HepG2 (cell line): ENCODE measurements around the gene SMCO1. TPM values are rescaled to one million over a fixed set of nuclear protein-coding genes. Genes with fewer than 3 reads are reported as not detected.

Source experiments
- ATAC-seq: fragments of 200-7000 bp; cut with Tn5 transposase; 3 replicates; pipeline ENCODE4 v1.9.1; 2020; ENCODE audit warnings: mild to moderate bottlenecking, moderate library complexity
- BruUV-seq: library from RNA; stranded (reverse); fragments of 400-500 nt; replicated peaks from 2 replicates; lab custom pipeline; 2021; lab: Mats Ljungman, UMichigan
- CTCF ChIA-PET: fragments of 300-600 bp; formaldehyde crosslinking; extraction: SDS; loops from one replicate; lab custom pipeline; 2021; ENCODE audit warnings: low total read pairs, inconsistent platforms, low intra/inter-chr PET ratio; lab: Yijun Ruan, JAX
- POLR2A ChIA-PET: fragments of 350-600 bp; sonication (Branson Sonifier 250); formaldehyde crosslinking; loops from one replicate; lab custom pipeline; 2020; ENCODE audit warnings: antibody characterized with exemption, inconsistent platforms; lab: Yijun Ruan, JAX
- DNase-seq: peaks from one replicate; pipeline ENCODE4 v3.0.0-alpha.2; 2015; ENCODE audit warnings: low spot score
- FAIRE-seq: peaks from 3 replicates; lab custom pipeline; 2011; peaks lifted over from hg19 to GRCh38; lab: Jason Lieb, UNC
- H2AFZ ChIP-seq: one replicate; pipeline ENCODE4 v1.6.1; 2011; ENCODE audit warnings: low read length, inconsistent platforms
- H3K27ac ChIP-seq: fragments of 300-600 bp; 3 replicates; pipeline ENCODE4 v1.8.0; 2011; ENCODE audit warnings: mixed run types, mild to moderate bottlenecking, mixed read lengths, low read length, inconsistent platforms; ENCODE audit not compliant: insufficient read depth; ENCODE audit errors: extremely low read length
- H3K27me3 ChIP-seq, 2 experiments: fragments of 200-600 bp in 1 of 2; 2 replicates in 1 of 2; 3 replicates in 1 of 2; pipeline versions ENCODE4 v1.6.0 to v1.8.0; 2011; ENCODE audit warnings: low read length in 2 of 2, mild to moderate bottlenecking in 2 of 2, moderate library complexity in 2 of 2, inconsistent platforms in 1 of 2; ENCODE audit not compliant: insufficient read depth in 2 of 2, control insufficient read depth in 1 of 2
- H3K36me3 ChIP-seq, 2 experiments: fragments of 200-600 bp in 1 of 2; replicated peaks in 1 of 2; 2 replicates in 1 of 2; 3 replicates in 1 of 2; pipeline versions ENCODE4 v1.5.1 to v1.8.0; 2011; ENCODE audit warnings: low read length in 2 of 2, inconsistent platforms in 1 of 2; ENCODE audit not compliant: insufficient read depth in 2 of 2, control insufficient read depth in 1 of 2
- H3K4me1 ChIP-seq: 2 replicates; pipeline ENCODE4 v1.5.1; 2012; ENCODE audit warnings: low read length, inconsistent platforms; ENCODE audit not compliant: insufficient read depth
- H3K4me2 ChIP-seq: 2 replicates; pipeline ENCODE4 v1.6.0; 2011; ENCODE audit warnings: low read depth, low read length, inconsistent platforms
- H3K4me3 ChIP-seq, 3 experiments: fragments of 200-600 bp in 1 of 3; sonication (generic), shearing (Covaris generic) in 1 of 3; replicated peaks in 1 of 3; 2 replicates each; pipeline ENCODE4 v1.5.1; 2011 to 2016; ENCODE audit warnings: low read length in 3 of 3, inconsistent platforms in 2 of 3, low read depth in 2 of 3, mild to moderate bottlenecking in 2 of 3, control low read depth in 1 of 3, mixed read lengths in 1 of 3; ENCODE audit not compliant: insufficient read depth in 1 of 3
- H3K79me2 ChIP-seq: one replicate; pipeline ENCODE4 v1.6.1; 2011; ENCODE audit warnings: low read length, inconsistent platforms; ENCODE audit not compliant: insufficient read depth
- H3K9ac ChIP-seq: 2 replicates; pipeline ENCODE4 v1.6.0; 2011; ENCODE audit warnings: mild to moderate bottlenecking, low read depth, low read length, inconsistent platforms; ENCODE audit not compliant: insufficient read depth
- H3K9me3 ChIP-seq: 2 replicates; pipeline ENCODE4 v1.5.1; 2012; ENCODE audit warnings: mild to moderate bottlenecking, low read length
- H4K20me1 ChIP-seq: 2 replicates; pipeline ENCODE4 v1.6.0; 2011; ENCODE audit warnings: inconsistent platforms, mild to moderate bottlenecking, low read length, moderate library complexity; ENCODE audit not compliant: insufficient read depth
- MED1 ChIP-seq: sonication (generic); formaldehyde crosslinking; IDR thresholded peaks from 2 replicates; pipeline ENCODE4 v1.4.0; 2020; ENCODE audit warnings: missing genetic modification reagents
- NR2F1 ChIP-seq, 2 experiments: fragments of 450-650 bp in 1 of 2; formaldehyde crosslinking in 1 of 2; IDR thresholded peaks; 2 replicates each; pipeline versions ENCODE4 v1.5.0 to v1.6.1; 2016 to 2020; ENCODE audit warnings: mild to moderate bottlenecking in 1 of 2, missing compliant biosample characterization in 1 of 2, missing genetic modification reagents in 1 of 2, moderate library complexity in 1 of 2
- RAD21 ChIP-seq: fragments of 450-650 bp; formaldehyde crosslinking; IDR thresholded peaks from 2 replicates; pipeline ENCODE4 v1.5.0; 2020; ENCODE audit warnings: mild to moderate bottlenecking
- ZMAT3 ChIP-seq: sonication (generic); formaldehyde crosslinking; conservative IDR thresholded peaks from 2 replicates; pipeline ENCODE4 v1.7.0; 2021; ENCODE audit warnings: missing genetic modification reagents
- ZMYM2 ChIP-seq: sonication (generic); formaldehyde crosslinking; IDR thresholded peaks from 2 replicates; pipeline ENCODE4 v1.8.0; 2022; ENCODE audit warnings: mild to moderate bottlenecking, missing genetic modification reagents
- ZNF121 ChIP-seq: sonication (generic); formaldehyde crosslinking; IDR thresholded peaks from 2 replicates; pipeline ENCODE4 v1.5.0; 2020; ENCODE audit warnings: mild to moderate bottlenecking, missing genetic modification reagents
- ZNF501 ChIP-seq: sonication (generic); formaldehyde crosslinking; IDR thresholded peaks from 2 replicates; pipeline ENCODE4 v1.5.1; 2020; ENCODE audit warnings: mild to moderate bottlenecking, moderate library complexity, missing genetic modification reagents
- ZNF629 ChIP-seq: sonication (generic); formaldehyde crosslinking; conservative IDR thresholded peaks from 2 replicates; pipeline ENCODE4 v1.5.0; 2020; ENCODE audit warnings: missing genetic modification reagents
- WGBS: methylation state at CpG from one replicate; pipeline ENCODE4 v1.1.6; 2017; ENCODE audit warnings: low lambda C conversion rate; 5-methylcytosine and 5-hydroxymethylcytosine counted together
- in situ Hi-C: cut with HindIII; loops from 2 replicates; pipeline ENCODE4 v1.10.0; 2017; ENCODE audit warnings: low pct_unique_long_range_greater_than_20kb; ENCODE audit not compliant: extremely low pct_ligation_motif_present
- intact Hi-C: fragments of 100-400 bp; cut with micrococcal nuclease; formaldehyde crosslinking; loops from one replicate; pipeline ENCODE4 v1.10.0; 2022; ENCODE audit not compliant: unreplicated experiment
- polyA plus RNA-seq, 8 experiments: library from polyadenylated mRNA; depleted of rRNA in 3 of 8; stranded (reverse) in 7 of 8; unstranded in 1 of 8; fragments of >200 nt; fragmentation: Illumina TruSeq in 4 of 8; extraction: Trizol in 4 of 8; gene quantifications; 2 replicates each; pipeline versions ENCODE4 v1.2.1 to v1.2.3, GENCODE V29; 2011 to 2016; ENCODE audit warnings: low read depth in 4 of 8, missing spikeins in 1 of 8, mixed read lengths in 1 of 8; ENCODE audit not compliant: insufficient read depth in 1 of 8
- total RNA-seq, 5 experiments: library from RNA; depleted of rRNA; stranded (reverse); fragments of >200 nt; fragmentation: Illumina TruSeq; extraction: Trizol; gene quantifications; 2 replicates each; pipeline ENCODE4 v1.2.3, GENCODE V29; 2016; ENCODE audit warnings: low read depth in 1 of 5
- TF ChIP-seq, protein P1 (sequence below): sonication (generic); formaldehyde crosslinking; IDR thresholded peaks from 2 replicates; pipeline ENCODE4 v1.4.0; 2020; ENCODE audit warnings: missing genetic modification reagents
- TF ChIP-seq, protein P2 (sequence below): sonication (generic); formaldehyde crosslinking; IDR thresholded peaks from 2 replicates; pipeline ENCODE4 v1.9.0; 2021; ENCODE audit warnings: missing genetic modification reagents, mild to moderate bottlenecking, borderline replicate concordance
- TF ChIP-seq, protein P3 (sequence below): sonication (generic); formaldehyde crosslinking; IDR thresholded peaks from 2 replicates; pipeline ENCODE4 v1.5.0; 2020; ENCODE audit warnings: missing genetic modification reagents, mild to moderate bottlenecking, borderline replicate concordance

The SMCO1 gene
- total and polyA plus RNA-seq, 2 of the 13 experiments (the other 11 are each of a cell fraction or from before 2014, with no cell fraction given), result not detected

DNA sequence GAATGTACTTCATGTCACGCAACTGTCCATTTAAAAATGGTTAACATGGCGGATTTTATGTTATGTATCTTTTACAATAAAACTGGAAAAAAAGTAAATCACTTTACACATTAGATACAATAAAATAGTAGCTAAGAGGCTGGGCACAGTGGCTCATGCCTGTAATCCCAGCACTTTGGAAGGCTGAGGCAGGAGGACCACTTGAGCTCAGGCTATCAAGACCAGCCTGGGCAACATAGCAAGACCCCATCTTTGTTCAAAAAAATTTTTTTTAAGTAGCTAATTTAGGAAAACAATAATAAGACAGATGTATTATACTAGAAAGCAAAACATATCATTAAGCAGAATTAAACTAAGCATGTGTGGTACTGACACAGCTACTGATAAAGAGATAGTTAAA lies 23.1 kb downstream of the SMCO1 start:
- no peak for ATAC-seq
- CTCF ChIA-PET, result no interaction called here
- H3K36me3 ChIP-seq, result peaks cover 3 to 20% of the 10 kb centered on the region in 2 experiments

DNA sequence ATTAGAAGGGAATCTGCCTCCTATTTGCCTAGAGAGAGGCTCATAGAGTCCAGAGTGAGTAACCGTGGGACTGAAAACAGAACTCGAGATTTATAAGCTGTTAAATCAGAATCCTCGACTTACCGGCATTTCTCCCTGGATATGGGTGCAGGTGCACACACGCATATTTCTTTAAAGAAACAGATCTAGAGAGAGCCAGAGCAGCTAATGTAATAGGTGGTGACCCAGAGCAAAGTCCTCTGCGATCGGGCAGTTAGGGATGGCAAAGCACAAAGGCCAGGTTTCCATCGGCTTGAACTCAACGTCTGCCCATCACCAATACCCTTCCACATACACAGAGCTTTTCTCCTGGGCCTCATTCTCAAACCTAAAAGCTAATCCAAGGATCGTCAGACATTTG lies 25.4 kb downstream of the SMCO1 start:
- in situ Hi-C loops (no loop called here), intact Hi-C loops (loop anchor here (1.0 kb wide), 1 partner anchor 12 kb away; no protein-coding TSS in a partner anchor)
- Histone ChIP-seq H3K9me3 (no peaks in the 10 kb centered on the region), H3K4me2 (peak overlapping the region; percentile 46; the same call in 1 of the 2 replicates), H3K9ac (no peak overlapping the region), H3K79me2 (peaks cover 60% of the 10 kb centered on the region), H3K36me3 (peaks cover 5 to 26% of the 10 kb centered on the region in 2 experiments; a peak in 3 of 5 replicates), H2AFZ (no peak overlapping the region), H3K27me3 (no peaks in the 10 kb centered on the region), H3K4me3 (no peak overlapping the region), H4K20me1 (peaks cover 12% of the 10 kb centered on the region; the same call in 1 of the 2 replicates), H3K4me1 (peaks cover 24% of the 10 kb centered on the region), H3K27ac (peak overlapping the region; percentile 5)
- BruUV-seq, result no TSS peak
- ChIA-PET POLR2A (interaction anchor here (1.4 kb wide), 1 partner anchor 13 kb away, joined by 4 read pairs; no protein-coding TSS in a partner anchor), CTCF (no interaction called here)
- DNase-seq, result no peak
- WGBS, result 26% methylated on average over 10 of the region's 10 CpGs
- peak; percentile 60 for FAIRE-seq
- ATAC-seq, result peak; percentile 87
- TF ChIP-seq NR2F1 (CRISPR knock-in tag; IDR thresholded peaks at IDR 0.05) (peak in 1 of 2 experiments; percentile 55; a peak in 1 of 4 replicates), ZMAT3 (CRISPR knock-in tag) (no peak), ZNF629 (CRISPR knock-in tag) (peak; percentile 88), ZMYM2 (peak; percentile 64; the same call in 1 of the 2 replicates)
- TF ChIP-seq, protein P1, sequence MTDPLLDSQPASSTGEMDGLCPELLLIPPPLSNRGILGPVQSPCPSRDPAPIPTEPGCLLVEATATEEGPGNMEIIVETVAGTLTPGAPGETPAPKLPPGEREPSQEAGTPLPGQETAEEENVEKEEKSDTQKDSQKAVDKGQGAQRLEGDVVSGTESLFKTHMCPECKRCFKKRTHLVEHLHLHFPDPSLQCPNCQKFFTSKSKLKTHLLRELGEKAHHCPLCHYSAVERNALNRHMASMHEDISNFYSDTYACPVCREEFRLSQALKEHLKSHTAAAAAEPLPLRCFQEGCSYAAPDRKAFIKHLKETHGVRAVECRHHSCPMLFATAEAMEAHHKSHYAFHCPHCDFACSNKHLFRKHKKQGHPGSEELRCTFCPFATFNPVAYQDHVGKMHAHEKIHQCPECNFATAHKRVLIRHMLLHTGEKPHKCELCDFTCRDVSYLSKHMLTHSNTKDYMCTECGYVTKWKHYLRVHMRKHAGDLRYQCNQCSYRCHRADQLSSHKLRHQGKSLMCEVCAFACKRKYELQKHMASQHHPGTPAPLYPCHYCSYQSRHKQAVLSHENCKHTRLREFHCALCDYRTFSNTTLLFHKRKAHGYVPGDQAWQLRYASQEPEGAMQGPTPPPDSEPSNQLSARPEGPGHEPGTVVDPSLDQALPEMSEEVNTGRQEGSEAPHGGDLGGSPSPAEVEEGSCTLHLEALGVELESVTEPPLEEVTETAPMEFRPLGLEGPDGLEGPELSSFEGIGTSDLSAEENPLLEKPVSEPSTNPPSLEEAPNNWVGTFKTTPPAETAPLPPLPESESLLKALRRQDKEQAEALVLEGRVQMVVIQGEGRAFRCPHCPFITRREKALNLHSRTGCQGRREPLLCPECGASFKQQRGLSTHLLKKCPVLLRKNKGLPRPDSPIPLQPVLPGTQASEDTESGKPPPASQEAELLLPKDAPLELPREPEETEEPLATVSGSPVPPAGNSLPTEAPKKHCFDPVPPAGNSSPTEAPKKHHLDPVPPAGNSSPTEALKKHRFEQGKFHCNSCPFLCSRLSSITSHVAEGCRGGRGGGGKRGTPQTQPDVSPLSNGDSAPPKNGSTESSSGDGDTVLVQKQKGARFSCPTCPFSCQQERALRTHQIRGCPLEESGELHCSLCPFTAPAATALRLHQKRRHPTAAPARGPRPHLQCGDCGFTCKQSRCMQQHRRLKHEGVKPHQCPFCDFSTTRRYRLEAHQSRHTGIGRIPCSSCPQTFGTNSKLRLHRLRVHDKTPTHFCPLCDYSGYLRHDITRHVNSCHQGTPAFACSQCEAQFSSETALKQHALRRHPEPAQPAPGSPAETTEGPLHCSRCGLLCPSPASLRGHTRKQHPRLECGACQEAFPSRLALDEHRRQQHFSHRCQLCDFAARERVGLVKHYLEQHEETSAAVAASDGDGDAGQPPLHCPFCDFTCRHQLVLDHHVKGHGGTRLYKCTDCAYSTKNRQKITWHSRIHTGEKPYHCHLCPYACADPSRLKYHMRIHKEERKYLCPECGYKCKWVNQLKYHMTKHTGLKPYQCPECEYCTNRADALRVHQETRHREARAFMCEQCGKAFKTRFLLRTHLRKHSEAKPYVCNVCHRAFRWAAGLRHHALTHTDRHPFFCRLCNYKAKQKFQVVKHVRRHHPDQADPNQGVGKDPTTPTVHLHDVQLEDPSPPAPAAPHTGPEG, result no peak

More for the DNA sequence above, 23.1 kb downstream of the SMCO1 start:
- H2AFZ ChIP-seq, result no peak overlapping the region
- H4K20me1 ChIP-seq, result peaks cover 12% of the 10 kb centered on the region; the same call in 1 of the 2 replicates
- FAIRE-seq (no peak), DNase-seq (no peak)
- POLR2A ChIA-PET, result no interaction called here
- H3K4me1 ChIP-seq, result peaks cover 24% of the 10 kb centered on the region
- 97% methylated on average over 2 of the region's 2 CpGs for WGBS
- no peaks in the 10 kb centered on the region for H3K27me3 ChIP-seq
- H3K27ac ChIP-seq, result no peak overlapping the region
- H3K79me2 ChIP-seq, result peaks cover 82% of the 10 kb centered on the region
- TF ChIP-seq RAD21 (CRISPR knock-in tag), result no peak
- peak; percentile 88 for TF ChIP-seq ZNF121 (CRISPR knock-in tag)
- TF ChIP-seq ZNF501 (CRISPR knock-in tag), result no peak
- TF ChIP-seq MED1 (CRISPR knock-in tag), result no peak
- TF ChIP-seq, protein P2, sequence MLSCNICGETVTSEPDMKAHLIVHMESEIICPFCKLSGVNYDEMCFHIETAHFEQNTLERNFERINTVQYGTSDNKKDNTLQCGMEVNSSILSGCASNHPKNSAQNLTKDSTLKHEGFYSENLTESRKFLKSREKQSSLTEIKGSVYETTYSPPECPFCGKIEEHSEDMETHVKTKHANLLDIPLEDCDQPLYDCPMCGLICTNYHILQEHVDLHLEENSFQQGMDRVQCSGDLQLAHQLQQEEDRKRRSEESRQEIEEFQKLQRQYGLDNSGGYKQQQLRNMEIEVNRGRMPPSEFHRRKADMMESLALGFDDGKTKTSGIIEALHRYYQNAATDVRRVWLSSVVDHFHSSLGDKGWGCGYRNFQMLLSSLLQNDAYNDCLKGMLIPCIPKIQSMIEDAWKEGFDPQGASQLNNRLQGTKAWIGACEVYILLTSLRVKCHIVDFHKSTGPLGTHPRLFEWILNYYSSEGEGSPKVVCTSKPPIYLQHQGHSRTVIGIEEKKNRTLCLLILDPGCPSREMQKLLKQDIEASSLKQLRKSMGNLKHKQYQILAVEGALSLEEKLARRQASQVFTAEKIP (CRISPR knock-in tag), result no peak
- TF ChIP-seq, protein P3, sequence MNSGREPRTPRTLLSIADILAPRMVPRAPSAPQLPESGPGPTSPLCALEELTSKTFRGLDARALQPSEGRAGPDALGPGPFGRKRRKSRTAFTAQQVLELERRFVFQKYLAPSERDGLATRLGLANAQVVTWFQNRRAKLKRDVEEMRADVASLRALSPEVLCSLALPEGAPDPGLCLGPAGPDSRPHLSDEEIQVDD (CRISPR knock-in tag), result no peak
- no peak overlapping the region for H3K4me3 ChIP-seq
- BruUV-seq, result no TSS peak
- intact Hi-C loops, result no loop called here
- H3K9me3 ChIP-seq, result no peaks in the 10 kb centered on the region
- H3K9ac ChIP-seq, result no peak overlapping the region
- no peak overlapping the region for H3K4me2 ChIP-seq
- in situ Hi-C loops, result no loop called here
